ENCODE results near the gene EFNB3. TPM values are rescaled to one million over a fixed set of nuclear protein-coding genes. Genes with fewer than 3 reads are reported as not detected.

The EFNB3 gene
- total RNA-seq, 1 donor from 2014 or later = 17.9 TPM

GRCh38 chr17:7687908-7688807 lies 16.8 kb upstream of the EFNB3 start, which contains the start of gene WRAP53:
WRAP53 (plus strand) TSS chr17:7688477; CDS start chr17:7688649, 172 bp downstream.
- H3K9me3 Mint-ChIP-seq (ENCODE audit: unreplicated experiment) = peaks cover 9% of the 10 kb centered on the region
- peaks cover 6% of the 10 kb centered on the region for H3K4me1 Mint-ChIP-seq (ENCODE audit: low read depth, unreplicated experiment)
- TF ChIP-seq CTCF (IDR thresholded peaks at IDR 0.05; ENCODE audit: partially characterized antibody, unreplicated experiment) = peak; percentile 98
- H3K4me3 Mint-ChIP-seq (ENCODE audit: unreplicated experiment) = peak within 1 kb of the TSS; percentile 98
- no peaks in the 10 kb centered on the region for H3K36me3 Mint-ChIP-seq (ENCODE audit: unreplicated experiment)
- DNase-seq = peak; percentile 95
- H3K27ac Mint-ChIP-seq (ENCODE audit: unreplicated experiment) = peak within 1 kb of the TSS; percentile 100
- peaks cover 14% of the 10 kb centered on the region for H3K27me3 Mint-ChIP-seq (ENCODE audit: unreplicated experiment)

GRCh38 chr17:7688808-7689316 lies 16.1 kb upstream of the EFNB3 start:
- H3K4me3 Mint-ChIP-seq (ENCODE audit: unreplicated experiment) = peak overlapping the region; percentile 98
- DNase-seq = no peak
- peak overlapping the region; percentile 44 for H3K27ac Mint-ChIP-seq (ENCODE audit: unreplicated experiment)
- no peaks in the 10 kb centered on the region for H3K36me3 Mint-ChIP-seq (ENCODE audit: unreplicated experiment)
- TF ChIP-seq CTCF (IDR thresholded peaks at IDR 0.05; ENCODE audit: partially characterized antibody, unreplicated experiment) = no peak
- peaks cover 6% of the 10 kb centered on the region for H3K4me1 Mint-ChIP-seq (ENCODE audit: low read depth, unreplicated experiment)
- H3K27me3 Mint-ChIP-seq (ENCODE audit: unreplicated experiment) = peaks cover 14% of the 10 kb centered on the region
- H3K9me3 Mint-ChIP-seq (ENCODE audit: unreplicated experiment) = peaks cover 9% of the 10 kb centered on the region

GRCh38 chr17:7695586-7695985 lies 9.4 kb upstream of the EFNB3 start:
- Mint-ChIP-seq H3K27me3 (ENCODE audit: unreplicated experiment) (peaks cover 1% of the 10 kb centered on the region), H3K9me3 (ENCODE audit: unreplicated experiment) (peaks cover 2% of the 10 kb centered on the region), H3K27ac (ENCODE audit: unreplicated experiment) (no peak overlapping the region), H3K4me1 (ENCODE audit: low read depth, unreplicated experiment) (no peaks in the 10 kb centered on the region), H3K36me3 (ENCODE audit: unreplicated experiment) (no peaks in the 10 kb centered on the region), H3K4me3 (ENCODE audit: unreplicated experiment) (no peak overlapping the region)
- no peak for DNase-seq
- no peak for TF ChIP-seq CTCF (IDR thresholded peaks at IDR 0.05; ENCODE audit: partially characterized antibody, unreplicated experiment)

GRCh38 chr17:7697828-7698588 lies 7.0 kb upstream of the EFNB3 start:
- Mint-ChIP-seq H3K27ac (ENCODE audit: unreplicated experiment) (no peak overlapping the region), H3K4me3 (ENCODE audit: unreplicated experiment) (no peak overlapping the region), H3K9me3 (ENCODE audit: unreplicated experiment) (peaks cover 2% of the 10 kb centered on the region), H3K27me3 (ENCODE audit: unreplicated experiment) (peaks cover 1% of the 10 kb centered on the region), H3K4me1 (ENCODE audit: low read depth, unreplicated experiment) (no peaks in the 10 kb centered on the region), H3K36me3 (ENCODE audit: unreplicated experiment) (no peaks in the 10 kb centered on the region)
- no peak for TF ChIP-seq CTCF (IDR thresholded peaks at IDR 0.05; ENCODE audit: partially characterized antibody, unreplicated experiment)
- no peak for DNase-seq

All from glutamatergic neuron (in vitro differentiated cells).